HG03378 (cell line): ENCODE results near the gene LSM14B.

Experiments used
- ATAC-seq: cut with Tn5 transposase; IDR thresholded peaks from one replicate; pipeline ENCODE4 v1.9.1; 2021; ENCODE audit warnings: mild to moderate bottlenecking, moderate library complexity; ENCODE audit not compliant: unreplicated experiment

The LSM14B gene

DNA sequence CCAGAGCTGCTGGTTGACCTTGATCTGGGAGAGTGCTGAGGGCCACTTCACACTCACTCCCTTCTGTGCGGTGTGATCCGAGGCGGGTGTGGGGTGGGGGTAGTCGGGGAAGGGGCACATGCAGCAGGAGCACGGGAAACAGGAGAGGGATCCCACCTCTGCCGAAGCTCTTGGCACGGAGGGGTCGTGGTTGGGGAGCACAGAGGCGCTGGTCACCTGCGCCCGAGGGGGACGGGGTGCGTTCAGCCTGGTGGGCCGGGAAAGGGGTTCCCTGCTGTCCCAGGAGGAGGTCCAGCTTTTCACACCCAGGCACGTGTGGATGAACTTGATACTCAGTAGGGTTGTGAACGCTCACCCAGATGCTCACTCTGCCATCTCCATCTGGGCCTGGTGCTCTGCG, 38.6 kb downstream of the LSM14B start:
- ATAC-seq, result no peak

DNA sequence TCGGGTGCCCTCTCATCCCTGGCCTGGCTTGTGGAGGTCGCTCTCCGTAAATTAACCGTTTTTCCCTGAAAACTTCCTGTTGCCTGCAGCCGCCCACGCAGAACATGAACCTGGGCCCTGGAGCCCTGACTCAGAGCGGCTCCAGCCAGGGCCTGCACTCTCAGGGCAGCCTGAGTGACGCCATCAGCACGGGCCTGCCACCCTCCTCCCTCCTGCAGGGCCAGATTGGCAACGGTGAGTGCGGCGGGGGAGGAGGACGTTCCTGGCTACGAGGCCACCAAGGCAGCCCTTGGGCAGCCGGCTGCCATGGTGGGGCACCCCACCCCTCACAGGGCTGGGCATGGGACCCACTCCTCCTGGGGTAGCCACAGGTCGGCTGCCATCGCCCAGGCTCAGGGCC, 39.1 kb downstream of the LSM14B start:
- no peak for ATAC-seq

DNA sequence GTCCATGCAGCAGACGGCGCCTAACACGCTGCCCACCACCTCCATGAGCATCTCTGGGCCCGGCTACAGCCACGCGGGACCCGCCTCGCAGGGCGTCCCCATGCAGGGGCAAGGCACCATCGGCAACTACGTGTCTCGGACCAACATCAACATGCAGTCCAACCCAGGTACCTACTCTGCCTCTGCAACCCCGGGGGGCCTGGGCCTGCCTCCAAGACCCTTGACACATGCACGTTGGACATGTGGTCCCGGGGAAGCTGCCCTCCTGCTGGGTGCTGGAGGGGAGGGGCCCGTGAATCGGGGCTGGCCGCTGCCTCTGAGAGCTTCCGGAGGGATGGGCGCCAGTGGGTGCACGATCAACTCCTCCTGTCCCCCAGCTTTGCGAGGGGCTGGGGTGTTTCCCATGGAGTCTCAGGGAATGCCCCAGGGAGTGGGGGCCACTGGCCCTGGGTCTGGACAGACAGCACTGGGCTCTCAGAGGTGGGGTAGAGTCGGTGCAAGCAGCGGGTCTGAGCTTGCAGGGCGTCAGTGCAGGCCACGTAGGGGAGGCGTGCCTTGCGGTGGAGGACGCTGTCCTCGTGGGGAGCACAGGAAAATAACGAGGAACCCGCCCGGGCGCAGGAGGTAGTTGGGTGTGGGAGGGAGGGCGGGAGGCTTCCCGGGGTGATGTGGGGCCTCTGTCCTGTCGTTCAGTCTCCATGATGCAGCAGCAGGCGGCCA, 40.6 kb downstream of the LSM14B start:
- ATAC-seq, result no peak

DNA sequence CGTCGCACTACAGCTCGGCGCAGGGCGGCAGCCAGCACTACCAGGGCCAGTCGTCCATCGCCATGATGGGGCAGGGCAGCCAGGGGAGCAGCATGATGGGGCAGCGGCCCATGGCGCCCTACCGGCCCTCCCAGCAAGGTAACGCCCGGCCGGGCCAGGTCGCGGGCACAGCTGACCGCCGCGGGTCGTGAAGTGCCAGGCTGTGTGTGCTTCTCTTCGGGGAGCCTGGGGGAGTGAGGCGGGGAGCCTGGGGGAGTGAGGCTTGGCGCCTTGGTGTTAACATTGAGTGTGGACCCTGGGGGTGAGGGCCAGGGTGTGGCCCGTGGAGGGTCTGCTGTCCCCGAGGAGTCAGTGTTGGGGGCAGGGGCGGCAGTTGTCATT, 41.2 kb downstream of the LSM14B start:
- no peak for ATAC-seq

DNA sequence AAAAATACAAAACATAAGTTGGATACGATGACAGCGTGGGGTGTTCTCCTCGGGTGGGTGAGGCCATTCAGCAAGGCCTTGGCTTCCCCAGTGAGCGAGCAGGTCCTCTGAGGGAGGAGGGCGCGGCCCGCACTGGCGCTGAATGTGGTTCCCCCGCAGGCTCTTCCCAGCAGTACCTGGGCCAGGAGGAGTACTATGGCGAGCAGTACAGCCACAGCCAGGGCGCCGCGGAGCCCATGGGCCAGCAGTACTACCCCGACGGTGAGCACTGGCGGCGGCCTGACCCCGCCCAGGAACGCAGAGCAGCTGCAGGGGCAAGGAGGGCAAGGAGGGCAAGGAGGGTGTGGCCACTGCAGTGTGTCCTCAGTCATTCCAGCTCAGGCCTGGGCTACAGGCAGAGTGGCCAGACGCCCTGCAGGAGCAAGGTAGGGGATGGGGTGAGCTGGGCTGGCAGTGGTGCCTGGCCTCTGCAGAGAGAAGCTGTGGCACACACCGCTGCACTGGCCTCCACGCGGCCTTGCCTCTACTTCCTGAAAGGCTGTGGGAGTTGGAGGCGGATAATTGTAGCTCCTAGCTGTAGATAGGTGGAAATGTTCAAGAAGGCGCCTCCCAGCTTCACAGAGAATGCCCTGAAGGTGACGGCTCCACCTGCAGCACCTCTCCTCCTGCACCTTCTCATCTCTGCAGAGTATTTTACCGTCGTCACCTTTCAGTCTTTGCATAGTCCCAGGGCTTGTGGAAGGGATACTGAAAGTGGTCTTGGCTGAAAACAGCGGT, 41.9 kb downstream of the LSM14B start:
- no peak for ATAC-seq

DNA sequence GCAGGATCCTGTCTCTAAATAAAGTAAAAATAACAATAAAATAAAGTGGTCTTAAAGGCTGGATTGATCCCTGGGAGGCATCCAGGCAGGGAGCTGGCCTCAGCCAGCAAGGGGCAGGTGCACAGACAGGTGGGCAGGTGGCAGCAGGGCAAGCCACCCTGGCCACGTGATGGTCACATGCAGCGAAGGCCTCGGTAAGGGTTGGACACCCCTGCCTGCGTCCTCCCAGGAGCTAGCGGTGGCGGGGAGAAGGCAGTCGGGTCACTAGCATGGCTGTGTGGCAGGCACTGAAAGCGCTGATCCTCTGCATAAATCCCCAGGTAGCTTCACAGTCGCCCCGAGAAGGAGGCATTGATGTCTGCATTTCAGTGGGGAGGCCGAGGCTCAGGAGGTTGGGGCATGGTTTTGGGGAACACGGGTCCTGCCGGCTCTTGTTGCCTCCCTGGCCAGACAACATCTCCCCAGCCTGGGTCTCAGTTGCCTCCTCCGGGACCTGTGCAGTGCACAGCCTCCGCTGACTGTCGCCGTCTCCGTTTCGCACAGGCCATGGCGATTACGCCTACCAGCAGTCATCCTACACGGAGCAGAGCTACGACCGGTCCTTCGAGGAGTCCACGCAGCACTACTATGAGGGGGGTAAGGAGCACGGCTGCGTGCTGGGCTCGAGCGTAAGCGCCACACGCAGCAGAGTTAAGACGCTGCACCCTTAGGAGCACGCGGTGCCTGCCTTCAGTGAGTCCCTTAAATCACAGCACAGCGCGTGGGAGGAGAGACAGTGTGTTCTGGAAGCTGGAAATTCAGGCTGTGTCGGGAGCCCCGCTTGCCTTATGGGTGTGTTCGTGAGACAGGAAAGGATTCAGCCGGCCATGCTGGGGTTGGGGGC, 42.8 kb downstream of the LSM14B start:
- ATAC-seq, result no peak

DNA sequence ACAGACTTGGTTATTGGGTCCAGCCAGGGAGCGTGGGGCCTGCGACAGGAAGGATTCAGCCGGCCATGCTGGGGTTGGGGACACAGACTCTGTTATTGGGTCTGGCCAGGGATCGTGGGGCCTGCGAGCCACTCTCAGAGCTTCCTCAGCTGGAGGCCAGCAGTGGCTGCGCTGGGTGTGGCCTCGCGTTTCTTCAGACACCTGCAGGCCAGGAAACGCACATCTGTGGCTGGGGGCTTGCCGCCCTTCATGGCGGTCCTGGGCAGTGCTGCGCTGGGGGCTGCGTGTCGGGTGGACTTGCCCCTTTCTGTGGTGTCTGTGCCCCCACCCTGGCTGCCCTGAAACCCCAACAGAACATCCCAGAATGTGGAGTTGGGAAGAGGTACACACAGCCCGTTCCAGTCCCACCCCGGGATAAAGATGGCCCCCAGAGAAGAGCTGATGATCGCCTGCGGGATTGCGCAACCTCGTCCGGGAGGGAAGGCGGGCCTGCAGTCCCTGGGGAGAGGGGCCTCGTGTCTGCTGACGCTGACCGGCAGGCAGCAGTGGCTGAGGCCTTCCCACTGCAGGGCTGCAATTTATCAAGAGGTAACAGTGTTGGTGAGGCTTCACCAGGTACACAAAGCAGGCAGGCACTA, 43.6 kb downstream of the LSM14B start:
- ATAC-seq, result no peak

DNA sequence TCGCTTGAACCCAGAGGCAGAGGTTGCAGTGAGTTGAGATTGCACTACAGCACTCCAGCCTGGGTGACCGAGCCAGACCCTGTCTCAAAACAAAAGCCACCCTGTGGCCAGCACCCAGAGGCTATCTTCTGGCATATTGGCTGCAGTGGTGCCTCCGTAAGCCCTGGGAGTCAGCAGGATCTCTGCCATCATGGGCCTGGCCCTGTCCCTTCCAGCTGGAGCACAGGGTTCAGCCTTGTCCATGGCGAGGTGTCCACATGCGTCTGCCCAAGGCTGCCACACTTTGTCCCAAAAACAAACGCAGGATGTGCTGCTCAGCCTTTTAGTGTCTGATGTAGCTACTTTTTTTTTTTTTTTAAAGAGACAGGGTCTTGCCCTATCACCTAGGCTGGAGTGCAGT, 45.2 kb downstream of the LSM14B start:
- no peak for ATAC-seq

DNA sequence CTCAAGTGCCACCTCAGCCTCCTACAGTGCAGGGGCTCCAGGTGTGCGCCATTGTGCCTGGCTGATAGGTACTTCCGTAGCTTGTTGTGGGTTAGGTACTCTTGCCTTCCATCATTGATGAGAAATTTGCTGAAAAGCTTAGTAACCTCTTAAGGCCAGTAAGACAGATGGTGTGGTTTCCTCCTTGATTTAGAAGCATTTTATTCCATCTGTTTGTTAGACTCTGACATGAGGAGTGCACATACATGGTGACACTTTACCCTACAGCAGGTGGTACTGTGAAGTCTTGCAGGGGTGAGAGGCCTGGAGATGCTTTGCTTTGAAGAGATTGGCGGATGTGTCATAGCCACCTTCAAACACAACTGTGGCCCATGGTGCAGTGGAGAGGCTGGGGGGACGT, 45.8 kb downstream of the LSM14B start:
- ATAC-seq, result no peak

DNA sequence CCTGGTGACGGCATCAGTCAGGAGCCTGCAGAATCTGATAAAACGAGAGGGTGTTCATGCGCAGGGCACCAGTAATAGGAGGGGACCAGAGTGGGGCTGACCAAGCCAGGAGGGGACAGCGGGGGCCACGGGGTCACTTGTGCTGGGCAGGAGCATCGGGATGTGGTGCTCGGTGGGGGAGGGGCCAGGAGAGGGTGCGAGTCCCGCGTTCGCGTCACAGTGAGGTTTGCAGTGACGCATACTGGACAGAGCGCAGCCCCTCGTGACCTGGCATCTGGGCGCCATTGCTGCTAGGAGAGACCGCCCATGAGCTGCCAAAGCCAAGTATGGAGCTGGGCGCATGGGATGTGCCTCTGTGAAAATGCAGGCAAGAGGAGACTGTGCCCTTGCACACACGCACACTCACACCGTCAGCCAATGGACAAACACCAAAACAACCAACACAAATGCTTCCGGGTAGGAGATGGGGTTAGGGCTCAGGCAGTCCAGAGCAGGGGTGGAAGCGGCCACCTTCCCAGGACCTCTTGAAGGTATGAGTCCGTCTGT, 46.7 kb downstream of the LSM14B start:
- no peak for ATAC-seq

DNA sequence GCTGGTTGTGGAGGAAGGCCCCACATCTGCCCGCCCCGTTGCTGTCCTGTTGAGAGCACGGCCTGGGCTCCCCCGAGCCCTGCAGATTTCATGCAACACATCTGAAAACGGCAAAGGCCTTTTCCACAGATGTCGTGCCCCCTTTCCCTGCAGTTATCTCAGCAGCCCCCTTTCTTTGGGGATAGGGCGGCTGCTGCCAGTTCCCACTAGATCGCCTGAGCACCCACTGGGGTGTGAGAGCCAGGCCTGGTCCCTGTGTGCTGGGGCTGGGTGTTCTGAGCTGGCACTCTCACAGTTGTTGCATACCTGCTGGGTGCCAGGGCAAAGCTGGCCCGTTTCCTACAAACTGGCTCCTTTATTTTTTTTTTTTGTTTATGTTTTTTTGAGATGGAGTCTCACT, 48.3 kb downstream of the LSM14B start:
- no peak for ATAC-seq

DNA sequence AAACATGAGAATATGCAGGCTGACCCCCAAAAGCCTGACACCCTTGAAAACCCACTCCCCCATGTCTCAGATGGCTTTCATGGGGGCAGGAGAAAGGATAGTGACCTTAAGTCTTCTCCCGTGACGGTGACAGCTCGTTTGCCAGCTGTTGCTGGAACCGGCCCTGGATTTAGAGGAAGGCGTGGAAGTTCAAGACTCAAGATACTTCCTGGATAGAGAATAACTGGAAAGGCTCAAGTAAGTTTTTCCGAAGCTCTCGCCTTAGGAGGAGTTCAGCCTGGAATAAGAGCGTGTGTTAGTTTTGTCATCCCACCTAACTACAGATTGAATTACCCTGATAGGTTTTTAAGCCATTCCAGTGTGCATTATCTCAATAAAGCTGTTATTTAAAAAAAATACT, 49.0 kb downstream of the LSM14B start:
- no peak for ATAC-seq

DNA sequence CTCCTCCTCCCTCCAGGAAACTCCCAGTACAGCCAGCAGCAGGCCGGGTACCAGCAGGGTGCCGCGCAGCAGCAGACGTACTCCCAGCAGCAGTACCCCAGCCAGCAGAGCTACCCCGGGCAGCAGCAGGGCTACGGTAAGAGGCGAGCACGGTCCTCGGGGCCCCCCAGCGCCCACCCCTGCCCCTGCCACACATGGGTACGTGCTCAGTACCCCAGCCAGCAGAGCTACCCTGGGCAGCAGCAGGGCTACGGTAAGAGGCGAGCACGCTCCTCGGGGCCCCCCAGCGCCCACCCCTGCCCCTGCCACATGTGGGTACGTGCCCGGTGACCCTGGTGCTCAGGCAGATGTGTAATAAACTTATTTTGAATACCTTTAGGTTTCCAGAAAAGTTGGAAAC, 50.4 kb downstream of the LSM14B start:
- ATAC-seq, result no peak

DNA sequence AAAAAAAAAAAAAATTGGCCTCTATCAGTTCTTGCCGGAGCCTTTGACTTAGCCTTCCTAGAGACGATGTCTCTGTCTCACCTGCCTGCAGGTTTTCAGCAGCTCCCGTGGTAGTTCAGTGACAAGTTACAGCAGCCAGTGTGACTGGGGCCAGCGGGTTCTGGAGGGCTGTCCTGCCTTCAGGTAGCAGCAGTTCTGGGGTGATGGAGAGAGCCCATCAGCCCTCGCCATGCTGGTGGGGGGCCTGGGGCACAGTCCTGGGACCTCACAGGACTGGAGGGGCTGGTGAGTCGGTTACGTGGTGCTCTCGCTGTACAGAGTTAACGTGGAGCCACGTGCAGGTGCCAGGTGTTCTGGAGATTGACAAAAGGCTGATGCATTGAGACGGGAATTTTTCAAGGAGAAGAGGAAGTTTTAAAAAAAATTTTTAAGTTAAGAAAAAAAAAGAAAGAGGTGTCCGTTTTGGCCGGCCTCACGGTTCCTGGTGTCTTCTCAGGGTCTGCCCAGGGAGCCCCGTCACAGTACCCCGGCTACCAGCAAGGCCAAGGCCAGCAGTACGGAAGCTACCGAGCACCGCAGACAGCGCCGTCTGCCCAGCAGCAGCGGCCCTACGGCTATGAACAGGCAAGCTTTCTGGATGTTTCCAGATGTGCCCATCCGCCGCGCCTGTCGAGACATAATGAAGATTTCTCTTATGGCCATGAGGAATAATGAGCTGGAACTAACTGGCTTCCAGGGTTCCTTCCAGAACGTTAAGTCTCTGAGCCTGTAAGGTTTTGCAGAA, 51.9 kb downstream of the LSM14B start:
- ATAC-seq, result no peak

DNA sequence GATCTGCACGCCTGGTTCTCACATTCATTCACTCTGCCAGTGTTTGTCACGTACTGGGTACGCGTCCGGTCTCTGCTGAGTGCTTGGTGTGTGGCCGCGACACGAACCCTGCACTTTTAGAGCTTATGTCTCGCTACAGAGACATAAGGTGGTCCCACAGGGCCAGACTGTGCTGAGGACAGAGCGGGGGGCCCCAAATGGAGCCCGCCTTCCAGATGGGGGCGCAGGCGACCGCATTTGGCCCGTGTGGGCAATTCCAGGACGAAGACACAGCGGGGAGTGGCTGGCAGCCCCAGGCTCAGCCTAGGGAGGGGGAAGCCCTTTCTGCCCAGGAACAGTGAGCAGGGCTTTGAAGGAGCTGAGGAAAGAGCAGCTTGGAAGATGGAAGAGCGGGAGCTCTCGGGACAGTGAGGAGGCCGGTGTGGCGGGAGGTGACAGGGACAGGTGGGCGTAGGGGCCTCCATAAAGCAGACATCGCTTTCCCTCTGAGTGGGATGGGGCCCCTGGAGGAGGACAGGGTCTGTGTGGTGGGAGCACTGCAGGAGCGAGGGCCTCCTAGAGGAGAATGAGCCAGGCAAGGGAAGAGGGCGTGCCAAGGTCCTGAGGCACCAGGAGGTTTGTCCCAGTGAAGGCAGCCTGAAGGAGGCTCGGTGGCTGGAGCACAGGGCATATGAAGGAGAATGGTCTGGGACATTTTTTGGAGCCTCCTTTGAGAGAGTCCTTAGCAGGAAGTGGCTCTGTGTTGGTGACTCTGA, 52.8 kb downstream of the LSM14B start:
- ATAC-seq, result no peak

DNA sequence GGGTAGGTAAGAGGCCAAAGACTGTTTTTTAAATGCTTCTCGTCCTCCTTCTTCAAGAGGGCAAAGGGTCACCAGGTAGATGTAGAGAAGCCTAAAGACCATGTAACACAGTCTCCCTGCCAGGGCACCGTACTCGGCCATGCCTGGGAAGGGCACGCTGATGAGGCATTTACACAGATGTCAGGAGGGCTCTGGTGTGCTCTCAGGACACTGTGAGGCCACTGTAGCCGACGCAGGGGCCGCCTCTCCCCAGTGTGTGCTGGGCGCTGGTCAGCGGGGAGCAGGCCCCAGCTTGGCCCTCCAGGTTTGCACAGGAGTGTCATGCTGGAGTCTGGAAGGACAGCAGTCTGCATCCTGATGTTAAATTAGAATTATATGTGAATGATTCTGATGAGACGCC, 53.4 kb downstream of the LSM14B start:
- ATAC-seq, result no peak

DNA sequence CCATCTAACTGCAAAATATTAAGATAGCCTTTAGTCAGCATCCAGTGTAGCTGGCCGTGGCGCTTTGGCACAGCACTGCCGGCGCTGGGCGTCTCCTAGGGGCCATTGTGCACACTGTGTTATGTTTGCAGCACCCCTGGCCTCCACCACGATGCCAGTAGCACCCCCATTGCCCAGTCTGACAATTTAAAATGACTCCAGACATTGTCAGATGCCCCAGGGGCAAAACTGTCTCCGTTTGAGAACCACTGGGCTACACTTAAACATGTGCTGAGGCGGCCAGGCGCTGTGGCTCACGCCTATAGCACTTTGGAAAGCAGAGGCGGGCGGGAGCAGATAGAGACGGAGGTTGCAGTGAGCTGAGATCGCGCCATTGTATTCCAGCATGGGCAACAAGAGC, 54.6 kb downstream of the LSM14B start:
- ATAC-seq, result no peak

DNA sequence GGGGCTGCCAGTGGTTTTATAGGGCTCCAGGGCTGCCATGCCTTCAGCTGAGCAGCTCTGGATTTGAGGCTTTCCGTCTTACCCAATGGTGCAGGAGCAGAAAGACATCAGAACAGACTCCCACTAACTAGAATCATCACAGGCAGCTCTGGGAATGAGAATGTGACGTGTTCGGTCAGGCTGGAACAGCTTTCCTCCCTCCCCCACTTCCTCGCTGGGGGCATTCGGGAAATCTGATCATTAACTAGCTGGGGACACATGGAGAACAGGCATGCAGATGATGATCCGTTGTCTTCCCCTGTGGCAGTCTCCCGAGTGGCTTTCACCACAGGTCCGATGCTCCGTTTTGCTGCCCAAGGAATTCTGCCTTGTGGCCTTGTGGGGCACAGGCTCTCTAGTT, 55.0 kb downstream of the LSM14B start:
- ATAC-seq, result no peak
